Fibroblast of lung (primary cell): ENCODE measurements around the gene TREML4.

Source experiments
- EZH2 ChIP-seq: IDR thresholded peaks from 2 replicates; pipeline ENCODE4 v1.5.1; 2012; ENCODE audit warnings: low read length, control low read depth, mild to moderate bottlenecking; ENCODE audit errors: missing control alignments
- TF ChIP-seq, protein P1 (sequence below), 2 donors: IDR thresholded peaks in 1 of 2; conservative IDR thresholded peaks in 1 of 2; 1 replicate in 1 of 2; 2 replicates in 1 of 2; pipeline ENCODE4 v1.5.1; 2011 to 2012; ENCODE audit warnings: low read length in 2 of 2, control low read depth in 1 of 2, inconsistent platforms in 1 of 2, low read depth in 1 of 2, mild to moderate bottlenecking in 1 of 2

DNA sequence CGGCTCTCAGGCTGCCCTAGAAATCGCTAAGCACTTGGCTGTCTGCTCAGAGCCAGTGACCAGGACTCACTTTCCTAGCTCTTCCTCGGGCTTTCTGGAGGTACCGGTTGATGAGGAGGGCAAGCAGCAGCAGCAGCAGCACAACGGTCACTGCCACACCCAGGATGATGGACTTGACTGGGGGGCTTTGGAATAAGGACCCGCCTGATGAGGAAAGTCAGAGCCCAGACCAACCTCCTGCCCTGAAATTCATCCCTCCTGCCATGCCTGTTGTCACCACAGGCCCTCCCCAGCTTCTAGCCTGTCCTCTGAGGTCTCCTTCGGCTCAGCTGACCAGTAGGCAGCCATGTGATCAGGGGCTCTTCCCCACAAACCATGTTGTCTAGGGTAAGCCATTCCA, 43.4 kb upstream of the TREML4 start:
- TF ChIP-seq, protein P1, sequence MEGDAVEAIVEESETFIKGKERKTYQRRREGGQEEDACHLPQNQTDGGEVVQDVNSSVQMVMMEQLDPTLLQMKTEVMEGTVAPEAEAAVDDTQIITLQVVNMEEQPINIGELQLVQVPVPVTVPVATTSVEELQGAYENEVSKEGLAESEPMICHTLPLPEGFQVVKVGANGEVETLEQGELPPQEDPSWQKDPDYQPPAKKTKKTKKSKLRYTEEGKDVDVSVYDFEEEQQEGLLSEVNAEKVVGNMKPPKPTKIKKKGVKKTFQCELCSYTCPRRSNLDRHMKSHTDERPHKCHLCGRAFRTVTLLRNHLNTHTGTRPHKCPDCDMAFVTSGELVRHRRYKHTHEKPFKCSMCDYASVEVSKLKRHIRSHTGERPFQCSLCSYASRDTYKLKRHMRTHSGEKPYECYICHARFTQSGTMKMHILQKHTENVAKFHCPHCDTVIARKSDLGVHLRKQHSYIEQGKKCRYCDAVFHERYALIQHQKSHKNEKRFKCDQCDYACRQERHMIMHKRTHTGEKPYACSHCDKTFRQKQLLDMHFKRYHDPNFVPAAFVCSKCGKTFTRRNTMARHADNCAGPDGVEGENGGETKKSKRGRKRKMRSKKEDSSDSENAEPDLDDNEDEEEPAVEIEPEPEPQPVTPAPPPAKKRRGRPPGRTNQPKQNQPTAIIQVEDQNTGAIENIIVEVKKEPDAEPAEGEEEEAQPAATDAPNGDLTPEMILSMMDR (conservative IDR thresholded peaks at IDR 0.05 in 1 of 2, IDR thresholded peaks at IDR 0.05 in 1 of 2; ENCODE audit: low read depth in 1 of 2, low read length in 2 of 2) = no peak
- no peak for TF ChIP-seq EZH2
